Endothelial cell of umbilical vein (primary cell): ENCODE measurements around the gene MSANTD3. TPM values are rescaled to one million over a fixed set of nuclear protein-coding genes. Genes with fewer than 3 reads are reported as not detected.

Experiments
- BruUV-seq: library from RNA; stranded (reverse); fragments of 400-500 nt; replicated peaks from 2 replicates; lab custom pipeline; 2021; lab: Mats Ljungman, UMichigan
- CTCF ChIA-PET: fragments of 300-600, 350-600 bp; sonication (Branson Sonifier 250); formaldehyde crosslinking; loops from one replicate; lab custom pipeline; 2021; ENCODE audit warnings: antibody characterized with exemption, inconsistent platforms; lab: Charles Lee
- POLR2A ChIA-PET: fragments of 300-600, 350-600 bp; sonication (Branson Sonifier 250); formaldehyde crosslinking; loops from one replicate; lab custom pipeline; 2021; ENCODE audit warnings: antibody characterized with exemption, inconsistent platforms; lab: Charles Lee
- DNase-seq: peaks from one replicate; pipeline ENCODE4 v3.0.0-alpha.2; 2011; ENCODE audit warnings: low read depth, low spot score
- FAIRE-seq: peaks from 2 replicates; lab custom pipeline; 2011; peaks lifted over from hg19 to GRCh38; lab: Jason Lieb, UNC
- H2AFZ ChIP-seq: 2 replicates; pipeline ENCODE4 v1.6.0; 2012; ENCODE audit warnings: low read depth, low read length, control low read depth, inconsistent platforms
- H3K27ac ChIP-seq: 2 replicates; pipeline ENCODE4 v1.5.1; 2011; ENCODE audit warnings: low read depth, mild to moderate bottlenecking, control low read depth, low read length, moderate library complexity; ENCODE audit not compliant: insufficient read depth
- H3K27me3 ChIP-seq, 2 experiments: 2 replicates each; pipeline versions ENCODE4 v1.6.0 to v1.6.1; 2011; ENCODE audit warnings: low read length in 2 of 2, mixed read lengths in 1 of 2; ENCODE audit not compliant: control insufficient read depth in 2 of 2, insufficient read depth in 2 of 2
- H3K36me3 ChIP-seq, 2 experiments: 2 replicates in 1 of 2; 3 replicates in 1 of 2; pipeline ENCODE4 v1.5.1; 2011; ENCODE audit warnings: low read length in 2 of 2, mild to moderate bottlenecking in 1 of 2, moderate library complexity in 1 of 2; ENCODE audit not compliant: control insufficient read depth in 2 of 2, insufficient read depth in 2 of 2; ENCODE audit errors: extremely low read depth in 1 of 2
- H3K4me1 ChIP-seq: 3 replicates; pipeline ENCODE4 v1.5.1; 2011; ENCODE audit warnings: mild to moderate bottlenecking, low read length; ENCODE audit not compliant: control insufficient read depth, insufficient read depth; ENCODE audit errors: extremely low read depth
- H3K4me2 ChIP-seq: 2 replicates; pipeline ENCODE4 v1.6.1; 2011; ENCODE audit warnings: low read length, control low read depth, mixed read lengths; ENCODE audit not compliant: insufficient read depth
- H3K4me3 ChIP-seq, 3 experiments: fragments of 200-600 bp in 1 of 3; sonication (generic), shearing (Covaris generic) in 1 of 3; replicated peaks in 1 of 3; 2 replicates each; pipeline ENCODE4 v1.5.1; 2011 to 2016; ENCODE audit warnings: control low read depth in 3 of 3, low read length in 3 of 3, mild to moderate bottlenecking in 2 of 3, inconsistent platforms in 1 of 3, low read depth in 1 of 3, moderate library complexity in 1 of 3; ENCODE audit not compliant: insufficient read depth in 1 of 3
- H3K79me2 ChIP-seq: 2 replicates; pipeline ENCODE4 v1.6.0; 2012; ENCODE audit warnings: low read length, inconsistent platforms; ENCODE audit not compliant: control insufficient read depth, insufficient read depth
- H3K9ac ChIP-seq: replicated peaks from 2 replicates; pipeline ENCODE3; 2011; ENCODE audit warnings: low read length, control low read depth; ENCODE audit not compliant: insufficient read depth; ENCODE audit errors: extremely low read depth
- H3K9me1 ChIP-seq: replicated peaks from 3 replicates; pipeline ENCODE4 v1.6.0; 2011; ENCODE audit warnings: mild to moderate bottlenecking, low read length; ENCODE audit not compliant: control insufficient read depth, insufficient read depth; ENCODE audit errors: extremely low read depth
- H3K9me3 ChIP-seq: replicated peaks from 2 replicates; pipeline ENCODE4 v1.5.1; 2012; ENCODE audit warnings: low read length, inconsistent platforms; ENCODE audit not compliant: control insufficient read depth, insufficient read depth
- H4K20me1 ChIP-seq: replicated peaks from 2 replicates; pipeline ENCODE3; 2011; ENCODE audit warnings: mild to moderate bottlenecking, low read length; ENCODE audit not compliant: control insufficient read depth, insufficient read depth; ENCODE audit errors: extremely low read depth
- EZH2 ChIP-seq: IDR thresholded peaks from 2 replicates; pipeline ENCODE4 v1.6.1; 2012; ENCODE audit warnings: borderline replicate concordance, low read depth, mild to moderate bottlenecking, moderate library complexity, low read length, inconsistent platforms; ENCODE audit not compliant: severe bottlenecking
- FOS ChIP-seq: IDR thresholded peaks from 2 replicates; pipeline ENCODE4 v1.6.1; 2011; ENCODE audit warnings: mild to moderate bottlenecking, low read length, moderate library complexity, borderline replicate concordance; ENCODE audit not compliant: insufficient read depth
- GATA2 ChIP-seq: IDR thresholded peaks from 2 replicates; pipeline ENCODE4 v1.7.0; 2011; ENCODE audit warnings: low read depth, mild to moderate bottlenecking, moderate library complexity, mixed read lengths, low read length; ENCODE audit not compliant: insufficient read length, insufficient read depth
- JUN ChIP-seq: IDR thresholded peaks from 2 replicates; pipeline ENCODE4 v1.6.1; 2011; ENCODE audit warnings: borderline replicate concordance, low read depth; ENCODE audit not compliant: insufficient read length, insufficient read depth
- MYC ChIP-seq: IDR thresholded peaks from one replicate; pipeline ENCODE4 v1.6.1; 2011; ENCODE audit warnings: mild to moderate bottlenecking, low read depth, low read length
- POLR2A ChIP-seq: IDR thresholded peaks from 2 replicates; pipeline ENCODE4 v1.6.1; 2012; ENCODE audit warnings: low read depth, mild to moderate bottlenecking, control low read depth, low read length
- POLR2AphosphoS5 ChIP-seq: IDR thresholded peaks from 2 replicates; pipeline ENCODE4 v1.6.1; 2012; ENCODE audit warnings: low read depth, mild to moderate bottlenecking, control low read depth, low read length, moderate library complexity; ENCODE audit not compliant: insufficient read depth
- dilution Hi-C: fragments of 300-500 bp; cut with MboI; formaldehyde crosslinking; loops from one replicate; pipeline ENCODE4 v1.15.0; 2019; ENCODE audit warnings: low sequenced_read_pairs; ENCODE audit not compliant: extremely low pct_ligation_motif_present
- intact Hi-C: fragments of 100-400 bp; cut with micrococcal nuclease; formaldehyde crosslinking; loops from one replicate; pipeline ENCODE4 v1.10.0; 2022
- polyA plus RNA-seq, 4 experiments: library from polyadenylated mRNA; depleted of rRNA in 3 of 4; stranded (reverse) in 3 of 4; unstranded in 1 of 4; fragments of >200 nt; gene quantifications; 2 replicates each; pipeline versions ENCODE4 v1.2.1 to v1.2.3, GENCODE V29; 2011 to 2012; ENCODE audit warnings: missing spikeins in 1 of 4
- total RNA-seq: library from RNA; stranded (reverse); gene quantifications from 2 replicates; pipeline ENCODE4 v1.2.3, GENCODE V29; 2021
- TF ChIP-seq, protein P1 (sequence below), 2 donors: IDR thresholded peaks; 1 replicate in 1 of 2; 2 replicates in 1 of 2; pipeline ENCODE4 v1.5.1; 2011; ENCODE audit warnings: low read length in 2 of 2, mild to moderate bottlenecking in 2 of 2, moderate library complexity in 2 of 2, control low read depth in 1 of 2, inconsistent platforms in 1 of 2, low read depth in 1 of 2; ENCODE audit not compliant: insufficient read depth in 1 of 2; ENCODE audit errors: extremely low read depth in 1 of 2
- TF ChIP-seq, protein P2 (sequence below): IDR thresholded peaks from 2 replicates; pipeline ENCODE4 v1.6.1; 2011; ENCODE audit not compliant: insufficient read depth, insufficient read length

MSANTD3 gene
- total and polyA plus RNA-seq, 2 donors (not counting 3 experiments of a cell fraction or from before 2014, with no cell fraction given), result 31.3 to 88.5 TPM

DNA sequence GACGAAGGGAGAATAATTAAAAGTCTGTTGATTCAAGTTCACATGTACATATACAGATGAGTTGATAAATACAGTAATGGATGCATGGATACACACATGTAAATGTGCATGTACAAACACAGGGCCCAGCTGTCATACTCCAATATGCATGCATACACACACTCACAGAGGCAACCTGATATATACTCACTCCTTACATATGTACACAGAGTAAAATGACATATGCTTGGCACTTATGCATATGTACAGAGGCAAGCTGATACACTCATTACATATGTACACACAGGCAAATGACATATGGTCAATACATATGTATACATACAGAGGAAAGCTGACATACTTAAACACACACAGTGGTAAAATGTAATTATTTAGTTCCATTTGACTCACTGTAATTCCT lies 38.8 kb downstream of the MSANTD3 start:
- H4K20me1 ChIP-seq, result no peaks in the 10 kb centered on the region
- no peaks in the 10 kb centered on the region for H3K79me2 ChIP-seq
- H3K4me2 ChIP-seq, result no peak overlapping the region
- H3K4me3 ChIP-seq, result no peak overlapping the region
- H3K27ac ChIP-seq, result no peak overlapping the region
- FAIRE-seq (no peak), DNase-seq (no peak)
- CTCF ChIA-PET, result interaction anchor here (1.4 to 1.7 kb wide), 2 partner anchors 10 to 141 kb away, joined by 3 to 4 read pairs; no protein-coding TSS in a partner anchor
- H3K27me3 ChIP-seq, result no peaks in the 10 kb centered on the region
- POLR2A ChIA-PET, result no interaction called here
- H3K9me1 ChIP-seq, result no peaks in the 10 kb centered on the region
- dilution Hi-C loops (no loop called here), intact Hi-C loops (no loop called here)
- TF ChIP-seq FOS (no peak), GATA2 (no peak), JUN (no peak), POLR2AphosphoS5 (no peak), MYC (no peak), POLR2A (no peak), EZH2 (no peak)
- TF ChIP-seq, protein P1, sequence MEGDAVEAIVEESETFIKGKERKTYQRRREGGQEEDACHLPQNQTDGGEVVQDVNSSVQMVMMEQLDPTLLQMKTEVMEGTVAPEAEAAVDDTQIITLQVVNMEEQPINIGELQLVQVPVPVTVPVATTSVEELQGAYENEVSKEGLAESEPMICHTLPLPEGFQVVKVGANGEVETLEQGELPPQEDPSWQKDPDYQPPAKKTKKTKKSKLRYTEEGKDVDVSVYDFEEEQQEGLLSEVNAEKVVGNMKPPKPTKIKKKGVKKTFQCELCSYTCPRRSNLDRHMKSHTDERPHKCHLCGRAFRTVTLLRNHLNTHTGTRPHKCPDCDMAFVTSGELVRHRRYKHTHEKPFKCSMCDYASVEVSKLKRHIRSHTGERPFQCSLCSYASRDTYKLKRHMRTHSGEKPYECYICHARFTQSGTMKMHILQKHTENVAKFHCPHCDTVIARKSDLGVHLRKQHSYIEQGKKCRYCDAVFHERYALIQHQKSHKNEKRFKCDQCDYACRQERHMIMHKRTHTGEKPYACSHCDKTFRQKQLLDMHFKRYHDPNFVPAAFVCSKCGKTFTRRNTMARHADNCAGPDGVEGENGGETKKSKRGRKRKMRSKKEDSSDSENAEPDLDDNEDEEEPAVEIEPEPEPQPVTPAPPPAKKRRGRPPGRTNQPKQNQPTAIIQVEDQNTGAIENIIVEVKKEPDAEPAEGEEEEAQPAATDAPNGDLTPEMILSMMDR (IDR thresholded peaks at IDR 0.05; ENCODE audit: extremely low read depth in 1 of 2, insufficient read depth in 1 of 2, low read depth in 1 of 2, low read length in 2 of 2), result no peak
- TF ChIP-seq, protein P2, sequence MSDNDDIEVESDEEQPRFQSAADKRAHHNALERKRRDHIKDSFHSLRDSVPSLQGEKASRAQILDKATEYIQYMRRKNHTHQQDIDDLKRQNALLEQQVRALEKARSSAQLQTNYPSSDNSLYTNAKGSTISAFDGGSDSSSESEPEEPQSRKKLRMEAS, result no peak
- H3K9me3 ChIP-seq, result no peaks in the 10 kb centered on the region
- no peaks in the 10 kb centered on the region for H3K4me1 ChIP-seq
- H3K9ac ChIP-seq, result no peak overlapping the region
- no TSS peak for BruUV-seq
- no peaks in the 10 kb centered on the region for H3K36me3 ChIP-seq
- no peak overlapping the region for H2AFZ ChIP-seq
